ENCODE measurements around the gene BCAM. TPM values are rescaled to one million over a fixed set of nuclear protein-coding genes. Genes with fewer than 3 reads are reported as not detected.

The BCAM gene
- total RNA-seq, 2 experiments from 2014 or later: not detected

- Mint-ChIP-seq H3K27ac (no peak overlapping the region), H3K4me3 (no peak overlapping the region), H3K4me1 (peaks cover 1% of the 10 kb centered on the region), H3K9me3 (no peaks in the 10 kb centered on the region), H3K27me3 (peaks cover 8% of the 10 kb centered on the region), H3K36me3 (no peaks in the 10 kb centered on the region)
- no peak for ATAC-seq (ENCODE audit: low read depth)
- no peak for DNase-seq
- POLR2A ChIA-PET: no interaction called here
Measured at GRCh38 chr19:44863990-44864389, 55.1 kb downstream of the BCAM start.

DNA sequence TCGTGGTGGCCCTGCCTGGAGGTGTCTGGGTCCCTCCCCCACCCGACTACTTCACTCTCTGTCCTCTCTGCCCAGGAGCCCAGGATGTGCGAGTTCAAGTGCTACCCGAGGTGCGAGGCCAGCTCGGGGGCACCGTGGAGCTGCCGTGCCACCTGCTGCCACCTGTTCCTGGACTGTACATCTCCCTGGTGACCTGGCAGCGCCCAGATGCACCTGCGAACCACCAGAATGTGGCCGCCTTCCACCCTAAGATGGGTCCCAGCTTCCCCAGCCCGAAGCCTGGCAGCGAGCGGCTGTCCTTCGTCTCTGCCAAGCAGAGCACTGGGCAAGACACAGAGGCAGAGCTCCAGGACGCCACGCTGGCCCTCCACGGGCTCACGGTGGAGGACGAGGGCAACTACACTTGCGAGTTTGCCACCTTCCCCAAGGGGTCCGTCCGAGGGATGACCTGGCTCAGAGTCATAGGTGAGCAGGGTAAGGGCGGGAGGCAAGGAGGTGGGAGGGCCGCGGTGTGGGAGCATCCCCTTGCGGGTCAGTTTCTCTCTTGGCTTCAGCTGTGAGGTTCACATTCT is 56.4 kb downstream of the BCAM start:
- no peak for DNase-seq
- Mint-ChIP-seq H3K4me1 (peaks cover 5% of the 10 kb centered on the region), H3K27me3 (peaks cover 8% of the 10 kb centered on the region), H3K9me3 (no peaks in the 10 kb centered on the region), H3K4me3 (no peak overlapping the region), H3K27ac (no peak overlapping the region), H3K36me3 (no peaks in the 10 kb centered on the region)
- ATAC-seq (ENCODE audit: low read depth): no peak
- POLR2A ChIA-PET: no interaction called here

DNA sequence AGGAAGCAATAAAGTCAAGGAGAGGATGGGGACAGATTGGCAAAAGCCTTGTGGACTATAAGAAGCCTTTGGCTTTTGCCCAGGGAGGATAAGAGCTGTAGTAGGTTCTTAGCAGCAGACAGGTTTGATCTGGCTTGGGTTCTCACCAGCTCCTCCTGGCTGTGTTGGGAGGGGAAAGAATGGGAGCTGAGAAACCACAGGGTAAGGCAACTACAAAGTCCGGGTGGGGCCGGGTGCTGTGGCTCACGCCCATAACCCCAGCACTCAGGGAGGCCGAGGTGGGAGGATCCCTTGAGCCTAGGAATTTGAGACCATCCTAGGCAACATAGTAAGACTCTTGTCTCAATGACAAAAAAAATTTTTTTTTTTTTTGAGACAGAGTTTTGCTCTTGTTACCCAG is 57.8 kb downstream of the BCAM start:
- Mint-ChIP-seq H3K27ac (no peak overlapping the region), H3K9me3 (no peaks in the 10 kb centered on the region), H3K4me1 (peaks cover 5% of the 10 kb centered on the region), H3K27me3 (peaks cover 5% of the 10 kb centered on the region), H3K36me3 (no peaks in the 10 kb centered on the region), H3K4me3 (no peak overlapping the region)
- ATAC-seq (ENCODE audit: low read depth) (no peak), DNase-seq (no peak)
- POLR2A ChIA-PET: no interaction called here

DNA sequence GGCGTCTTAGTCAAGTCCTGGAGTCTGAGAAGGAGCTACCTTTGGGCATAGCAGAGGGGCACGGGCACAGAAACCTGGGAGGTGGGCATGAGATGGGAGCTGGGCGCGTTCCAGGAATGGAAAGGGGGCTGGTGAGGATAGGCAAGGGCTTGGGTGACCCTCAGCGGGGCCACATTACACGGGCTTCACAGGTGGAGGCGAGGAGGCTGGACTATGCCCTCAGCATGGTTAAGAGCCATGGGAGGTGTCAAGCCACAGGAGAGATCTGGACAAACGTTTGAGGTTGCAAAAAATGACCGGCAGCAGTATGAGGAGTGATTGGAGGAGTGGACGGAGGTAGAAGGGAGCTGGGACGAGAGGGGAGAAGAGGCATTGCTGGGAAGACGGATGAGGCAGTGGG is 58.7 kb downstream of the BCAM start:
- no peak overlapping the region for H3K27ac Mint-ChIP-seq
- ATAC-seq (ENCODE audit: low read depth) (no peak), DNase-seq (no peak)
- H3K4me1 Mint-ChIP-seq: peaks cover 5% of the 10 kb centered on the region
- no peaks in the 10 kb centered on the region for H3K27me3 Mint-ChIP-seq
- no peak overlapping the region for H3K4me3 Mint-ChIP-seq
- no peaks in the 10 kb centered on the region for H3K36me3 Mint-ChIP-seq
- no peaks in the 10 kb centered on the region for H3K9me3 Mint-ChIP-seq
- POLR2A ChIA-PET: no interaction called here

- no peaks in the 10 kb centered on the region for H3K9me3 Mint-ChIP-seq
- no peaks in the 10 kb centered on the region for H3K27me3 Mint-ChIP-seq
- H3K4me3 Mint-ChIP-seq: no peak overlapping the region
- ATAC-seq (ENCODE audit: low read depth): no peak
- DNase-seq: no peak
- H3K4me1 Mint-ChIP-seq: peaks cover 5% of the 10 kb centered on the region
- POLR2A ChIA-PET: no interaction called here
- H3K27ac Mint-ChIP-seq: no peak overlapping the region
- H3K36me3 Mint-ChIP-seq: no peaks in the 10 kb centered on the region
Measured at GRCh38 chr19:44869733-44870470, 61.0 kb downstream of the BCAM start.

Other genes starting within 250 kb of the BCAM start
- not detected for gene IGSF23, start 195.5 kb upstream of the BCAM start, total RNA-seq
- 1 to 10 TPM; 3.5 to 4.2 TPM for gene PVR, start 165.2 kb upstream of the BCAM start, total RNA-seq
- under 1 TPM in 1 of 2 experiments, not detected in 1; 0.40 TPM for gene CEACAM19, start 137.6 kb upstream of the BCAM start, total RNA-seq
- not detected for gene CEACAM16, start 110.0 kb upstream of the BCAM start, total RNA-seq
- 10 to 100 TPM; 25.0 to 28.8 TPM for gene BCL3, start 60.4 kb upstream of the BCAM start, total RNA-seq
- gene CBLC, start 31.2 kb upstream of the BCAM start, total RNA-seq: not detected
- gene NECTIN2, start 37.2 kb downstream of the BCAM start, total RNA-seq: 1 to 10 TPM; 1.9 to 2.4 TPM
- 10 to 100 TPM; 50.3 to 53.5 TPM for gene TOMM40, start 82.2 kb downstream of the BCAM start, total RNA-seq
- gene APOE, start 96.7 kb downstream of the BCAM start, total RNA-seq: 10 to 100 TPM; 10.5 to 12.9 TPM
- gene APOC1, start 105.5 kb downstream of the BCAM start, total RNA-seq: 10 to 100 TPM; 11.6 to 12.7 TPM
- gene APOC4, start 133.1 kb downstream of the BCAM start, total RNA-seq: not detected
- gene APOC2, start 136.9 kb downstream of the BCAM start, total RNA-seq: not detected
- 10 to 100 TPM; 63.8 to 65.3 TPM for gene CLPTM1, start 146.3 kb downstream of the BCAM start, total RNA-seq
- gene RELB, start 192.4 kb downstream of the BCAM start, total RNA-seq: 10 to 100 TPM; 20.8 to 24.2 TPM
- gene CLASRP, start 229.9 kb downstream of the BCAM start, total RNA-seq: 100 to 1,000 TPM; 128 to 129 TPM

All from activated naive CD8-positive, alpha-beta T cell treated with anti-CD3 and anti-CD28 coated beads, Interleukin-2, amount 10 ng/mL, durations not matched to agents 7 days and 5 days (primary cell).